ENCODE measurements around the gene RBBP8NL. TPM values are rescaled to one million over a fixed set of nuclear protein-coding genes. Genes with fewer than 3 reads are reported as not detected.

RBBP8NL gene
- total and polyA plus RNA-seq, 9 of the 15 experiments (the other 6 are each of a cell fraction or from before 2014, with no cell fraction given): not detected

DNA sequence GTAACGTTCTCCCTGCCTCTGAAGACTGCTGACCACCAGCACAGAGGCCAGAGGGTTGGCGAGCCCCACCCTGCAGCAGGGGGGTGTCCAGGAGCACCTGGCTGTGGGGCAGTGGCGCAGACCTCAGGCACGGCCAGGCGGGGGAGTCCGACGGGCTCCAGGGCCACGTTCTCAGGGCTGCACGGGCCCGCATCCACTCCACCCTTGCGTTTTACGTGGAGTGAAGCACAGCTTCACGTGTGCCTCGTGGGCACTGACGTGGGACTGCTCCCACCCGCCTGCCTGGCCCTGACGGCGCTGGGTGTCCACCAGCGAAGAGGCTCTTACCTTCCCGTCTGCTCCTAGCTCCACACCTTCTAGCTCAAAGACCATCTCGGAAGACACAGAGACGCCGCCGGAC, 33.5 kb downstream of the RBBP8NL start:
- Histone ChIP-seq H3K27ac (ENCODE audit: extremely low read depth, low read depth, low read length) (no peak overlapping the region), H3K79me2 (ENCODE audit: control insufficient read depth, insufficient read depth, low read length) (peaks cover 10% of the 10 kb centered on the region), H3K4me3 (no peak overlapping the region), H3K4me1 (replicated peaks in 1 of 2; ENCODE audit: control insufficient read depth in 2 of 2, insufficient read depth in 2 of 2, low read length in 2 of 2) (peaks cover 2 to 58% of the 10 kb centered on the region in 2 experiments; a peak in 3 of 5 replicates), H3K9ac (ENCODE audit: insufficient read depth in 1 of 2, low read depth in 2 of 2, low read length in 2 of 2) (peak overlapping the region in 1 of 2 experiments; percentile 28; a peak in 1 of 4 replicates), H2AFZ (ENCODE audit: low read depth, low read length) (no peak overlapping the region), H3K9me1 (ENCODE audit: control insufficient read depth, insufficient read depth, low read length) (peaks cover 12% of the 10 kb centered on the region), H3K27me3 (ENCODE audit: control insufficient read depth in 2 of 2, insufficient read depth in 2 of 2, low read length in 2 of 2) (no peaks in the 10 kb centered on the region), H3K36me3 (ENCODE audit: control insufficient read depth, insufficient read depth, low read length) (peaks cover 24% of the 10 kb centered on the region), H3K9me3 (replicated peaks; ENCODE audit: control insufficient read depth, insufficient read depth, low read depth, low read length) (no peaks in the 10 kb centered on the region), H3K4me2 (ENCODE audit: insufficient read depth, low read length) (no peak overlapping the region), H4K20me1 (replicated peaks; ENCODE audit: control insufficient read depth, insufficient read depth, low read length) (no peaks in the 10 kb centered on the region; the same call in 1 of the 2 replicates)
- in situ Hi-C loops (cut with MboI): no loop called here
- DNase-seq (ENCODE audit: extremely low read depth in 1 of 4, low spot score in 3 of 4): no peak
- intact Hi-C loops (cut with micrococcal nuclease): no loop called here
- TF ChIP-seq FIP1L1 (IDR thresholded peaks at IDR 0.05; ENCODE audit: low read depth, low read length, poor library complexity, severe bottlenecking): peak; percentile 38
- TF ChIP-seq, protein P1, sequence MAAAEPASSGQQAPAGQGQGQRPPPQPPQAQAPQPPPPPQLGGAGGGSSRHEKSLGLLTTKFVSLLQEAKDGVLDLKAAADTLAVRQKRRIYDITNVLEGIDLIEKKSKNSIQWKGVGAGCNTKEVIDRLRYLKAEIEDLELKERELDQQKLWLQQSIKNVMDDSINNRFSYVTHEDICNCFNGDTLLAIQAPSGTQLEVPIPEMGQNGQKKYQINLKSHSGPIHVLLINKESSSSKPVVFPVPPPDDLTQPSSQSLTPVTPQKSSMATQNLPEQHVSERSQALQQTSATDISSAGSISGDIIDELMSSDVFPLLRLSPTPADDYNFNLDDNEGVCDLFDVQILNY (CRISPR knock-in tag; IDR thresholded peaks at IDR 0.05): no peak
- WGBS (ENCODE audit: insufficient coverage, low coverage, missing lambda C conversion rate): 81% methylated on average over 12 of the region's 24 CpGs
- no TSS peak for BruUV-seq (replicated peaks)
- ATAC-seq: no peak
- CTCF ChIA-PET (ENCODE audit: low intra/inter-chr PET ratio): no interaction called here
- POLR2A ChIA-PET: interaction anchor here (1.0 kb wide), 1 partner anchor 8 kb away, joined by 3 read pairs; no protein-coding TSS in a partner anchor
- no peak for FAIRE-seq

DNA sequence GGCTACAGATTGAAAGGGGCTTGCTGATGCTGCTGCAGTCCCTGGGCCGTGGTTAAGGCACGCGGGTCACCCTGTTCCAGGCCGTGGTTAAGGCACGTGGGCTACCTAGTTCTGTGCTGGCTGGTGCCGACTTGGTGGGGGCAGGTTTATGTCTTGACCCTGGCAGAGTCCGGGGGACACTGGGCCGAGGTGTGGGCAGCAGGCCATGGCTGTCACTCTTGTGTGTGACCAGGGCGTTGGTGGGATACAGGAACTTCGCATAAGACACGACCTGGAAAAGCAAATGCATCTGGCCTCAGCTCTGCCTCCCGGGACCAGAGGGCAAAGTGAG, 34.0 kb downstream of the RBBP8NL start:
- peak overlapping the region in 1 of 2 experiments; percentile 67; a peak in 2 of 4 replicates for H3K9ac ChIP-seq (ENCODE audit: insufficient read depth in 1 of 2, low read depth in 2 of 2, low read length in 2 of 2)
- TF ChIP-seq ZNF324 (CRISPR knock-in tag; IDR thresholded peaks at IDR 0.05) (no peak), ZNF274 (IDR thresholded peaks at IDR 0.05; ENCODE audit: borderline replicate concordance, low read depth, low read length) (no peak), POLR2G (IDR thresholded peaks at IDR 0.05; ENCODE audit: low read depth, low read length) (0 out of 2 replicates have a peak, but pooled peaks have one; percentile 22), SP2 (IDR thresholded peaks at IDR 0.05; ENCODE audit: extremely low read depth, low read depth, low read length, poor library complexity, severe bottlenecking) (no peak)
- TF ChIP-seq, protein P2, sequence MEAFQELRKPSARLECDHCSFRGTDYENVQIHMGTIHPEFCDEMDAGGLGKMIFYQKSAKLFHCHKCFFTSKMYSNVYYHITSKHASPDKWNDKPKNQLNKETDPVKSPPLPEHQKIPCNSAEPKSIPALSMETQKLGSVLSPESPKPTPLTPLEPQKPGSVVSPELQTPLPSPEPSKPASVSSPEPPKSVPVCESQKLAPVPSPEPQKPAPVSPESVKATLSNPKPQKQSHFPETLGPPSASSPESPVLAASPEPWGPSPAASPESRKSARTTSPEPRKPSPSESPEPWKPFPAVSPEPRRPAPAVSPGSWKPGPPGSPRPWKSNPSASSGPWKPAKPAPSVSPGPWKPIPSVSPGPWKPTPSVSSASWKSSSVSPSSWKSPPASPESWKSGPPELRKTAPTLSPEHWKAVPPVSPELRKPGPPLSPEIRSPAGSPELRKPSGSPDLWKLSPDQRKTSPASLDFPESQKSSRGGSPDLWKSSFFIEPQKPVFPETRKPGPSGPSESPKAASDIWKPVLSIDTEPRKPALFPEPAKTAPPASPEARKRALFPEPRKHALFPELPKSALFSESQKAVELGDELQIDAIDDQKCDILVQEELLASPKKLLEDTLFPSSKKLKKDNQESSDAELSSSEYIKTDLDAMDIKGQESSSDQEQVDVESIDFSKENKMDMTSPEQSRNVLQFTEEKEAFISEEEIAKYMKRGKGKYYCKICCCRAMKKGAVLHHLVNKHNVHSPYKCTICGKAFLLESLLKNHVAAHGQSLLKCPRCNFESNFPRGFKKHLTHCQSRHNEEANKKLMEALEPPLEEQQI (IDR thresholded peaks at IDR 0.05): no peak
- no peak for DNase-seq (ENCODE audit: extremely low read depth in 1 of 4, low spot score in 3 of 4)
- no peak overlapping the region for H3K4me3 ChIP-seq
- 85% methylated on average over 10 of the region's 12 CpGs for WGBS (ENCODE audit: insufficient coverage, low coverage, missing lambda C conversion rate)
- peaks cover 16% of the 10 kb centered on the region for H3K79me2 ChIP-seq (ENCODE audit: control insufficient read depth, insufficient read depth, low read length)
- no peak overlapping the region for H3K27ac ChIP-seq (ENCODE audit: extremely low read depth, low read depth, low read length)
- H3K9me3 ChIP-seq (replicated peaks; ENCODE audit: control insufficient read depth, insufficient read depth, low read depth, low read length): no peaks in the 10 kb centered on the region
- CTCF ChIA-PET (ENCODE audit: low intra/inter-chr PET ratio): no interaction called here
- intact Hi-C loops (cut with micrococcal nuclease): no loop called here
- H3K4me1 ChIP-seq (replicated peaks in 1 of 2; ENCODE audit: control insufficient read depth in 2 of 2, insufficient read depth in 2 of 2, low read length in 2 of 2): peaks cover 6 to 60% of the 10 kb centered on the region in 2 experiments; a peak in 4 of 5 replicates
- H4K20me1 ChIP-seq (replicated peaks; ENCODE audit: control insufficient read depth, insufficient read depth, low read length): no peaks in the 10 kb centered on the region; the same call in 1 of the 2 replicates
- FAIRE-seq: no peak
- H3K4me2 ChIP-seq (ENCODE audit: insufficient read depth, low read length): no peak overlapping the region
- H3K9me1 ChIP-seq (ENCODE audit: control insufficient read depth, insufficient read depth, low read length): peaks cover 12% of the 10 kb centered on the region
- no TSS peak for BruUV-seq (replicated peaks)
- no peaks in the 10 kb centered on the region for H3K27me3 ChIP-seq (ENCODE audit: control insufficient read depth in 2 of 2, insufficient read depth in 2 of 2, low read length in 2 of 2)
- no peak for ATAC-seq
- POLR2A ChIA-PET: interaction anchor here (1.0 kb wide), 1 partner anchor 9 kb away, joined by 3 read pairs; no protein-coding TSS in a partner anchor
- H2AFZ ChIP-seq (ENCODE audit: low read depth, low read length): no peak overlapping the region
- peaks cover 30% of the 10 kb centered on the region for H3K36me3 ChIP-seq (ENCODE audit: control insufficient read depth, insufficient read depth, low read length)
- in situ Hi-C loops (cut with MboI): no loop called here

All from K562 (cell line).